GM10266 (cell line): ENCODE results near the gene WDR91.

Source experiments
- DNase-seq: peaks from one replicate; pipeline ENCODE4 v3.0.0; 2012; ENCODE audit errors: extremely low spot score
- CTCF ChIP-seq: IDR thresholded peaks from 2 replicates; pipeline ENCODE4 v1.5.1; 2012; ENCODE audit warnings: mild to moderate bottlenecking, low read depth; ENCODE audit not compliant: control insufficient read depth, insufficient read depth; ENCODE audit errors: missing control alignments

WDR91 gene

GRCh38 chr7:135158874-135159273, 52.5 kb downstream of the WDR91 start:
- no peak for TF ChIP-seq CTCF
- no peak for DNase-seq

GRCh38 chr7:135158141-135158655, 53.1 kb downstream of the WDR91 start:
- TF ChIP-seq CTCF: no peak
- DNase-seq: no peak

GRCh38 chr7:135156290-135156689, 55.0 kb downstream of the WDR91 start:
- TF ChIP-seq CTCF: no peak
- DNase-seq: no peak

- DNase-seq: no peak
- TF ChIP-seq CTCF: no peak
Observed at GRCh38 chr7:135154734-135155133, 56.6 kb downstream of the WDR91 start.

- TF ChIP-seq CTCF: no peak
- no peak for DNase-seq
Observed at GRCh38 chr7:135152442-135152841, 58.9 kb downstream of the WDR91 start.

GRCh38 chr7:135151533-135151932, 59.8 kb downstream of the WDR91 start:
- no peak for TF ChIP-seq CTCF
- DNase-seq: no peak

- no peak for TF ChIP-seq CTCF
- no peak for DNase-seq
Observed at GRCh38 chr7:135151132-135151531, 60.2 kb downstream of the WDR91 start.
